ENCODE measurements around the gene EPS8.

GRCh38 chr12:15672671-15673270, 116.4 kb downstream of the EPS8 start:
- TF ChIP-seq CTCF (IDR thresholded peaks at IDR 0.05) (no peak), POLR2A (IDR thresholded peaks at IDR 0.05) (no peak)
